ENCODE data around the gene CEBPE. TPM values are rescaled to one million over a fixed set of nuclear protein-coding genes. Genes with fewer than 3 reads are reported as not detected.

Gene CEBPE
- total RNA-seq, 1 donor: 0.21 TPM

DNA sequence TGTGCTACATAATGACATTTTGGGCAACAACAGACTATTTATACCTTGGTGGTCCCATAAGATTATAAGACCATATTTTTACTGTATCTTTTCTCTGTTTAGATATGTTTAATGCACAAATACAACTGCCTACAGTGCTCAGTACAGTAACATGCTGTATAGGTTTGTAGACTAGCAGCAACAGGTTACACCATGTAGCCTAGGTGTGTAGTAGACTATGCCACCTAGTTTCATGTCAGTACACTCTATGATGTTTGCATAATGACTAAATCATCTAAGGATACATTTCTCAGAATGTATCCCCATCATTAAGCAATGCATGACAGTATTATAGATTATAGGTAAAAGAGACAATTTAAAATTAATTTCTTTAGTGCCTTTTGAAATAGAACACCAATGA is 30.7 kb upstream of the CEBPE start:
- no peaks in the 10 kb centered on the region for H3K9me3 ChIP-seq (ENCODE audit: low read depth, low read length)

GRCh38 chr14:23148591-23149249 is 29.7 kb upstream of the CEBPE start:
- Histone ChIP-seq H3K4me1 (ENCODE audit: insufficient read depth, low read length) (peaks cover 7% of the 10 kb centered on the region), H3K4me3 (ENCODE audit: low read length) (no peak overlapping the region), H3K27me3 (ENCODE audit: insufficient read depth, low read length) (no peaks in the 10 kb centered on the region), H3K9me3 (ENCODE audit: low read depth, low read length) (no peaks in the 10 kb centered on the region)

More for the DNA sequence above, 30.7 kb upstream of the CEBPE start:
- H3K27me3 ChIP-seq (ENCODE audit: insufficient read depth, low read length): no peaks in the 10 kb centered on the region
- no peak overlapping the region for H3K4me3 ChIP-seq (ENCODE audit: low read length)
- H3K4me1 ChIP-seq (ENCODE audit: insufficient read depth, low read length): peaks cover 18% of the 10 kb centered on the region

DNA sequence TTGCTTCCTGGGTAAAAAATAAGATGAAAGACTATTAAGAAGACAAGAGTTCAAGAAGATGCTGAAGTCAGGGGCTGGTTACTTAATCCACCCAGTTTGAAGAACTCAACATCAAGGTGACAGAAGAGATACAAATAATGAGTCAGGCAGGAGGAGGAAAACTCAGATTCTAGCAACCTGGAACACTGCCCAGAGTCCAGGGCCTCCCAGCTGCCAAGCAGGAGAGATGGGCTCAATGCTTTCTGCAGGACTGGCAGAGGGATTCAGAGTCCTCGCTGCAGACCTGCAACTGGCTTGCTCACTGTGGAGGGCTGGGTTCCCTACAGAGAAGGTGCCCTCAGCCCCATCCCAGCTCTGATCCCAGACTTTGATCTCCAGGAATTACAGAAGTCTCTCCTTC is 28.6 kb upstream of the CEBPE start:
- Histone ChIP-seq H3K4me1 (ENCODE audit: insufficient read depth, low read length) (no peaks in the 10 kb centered on the region), H3K27me3 (ENCODE audit: insufficient read depth, low read length) (no peaks in the 10 kb centered on the region)

DNA sequence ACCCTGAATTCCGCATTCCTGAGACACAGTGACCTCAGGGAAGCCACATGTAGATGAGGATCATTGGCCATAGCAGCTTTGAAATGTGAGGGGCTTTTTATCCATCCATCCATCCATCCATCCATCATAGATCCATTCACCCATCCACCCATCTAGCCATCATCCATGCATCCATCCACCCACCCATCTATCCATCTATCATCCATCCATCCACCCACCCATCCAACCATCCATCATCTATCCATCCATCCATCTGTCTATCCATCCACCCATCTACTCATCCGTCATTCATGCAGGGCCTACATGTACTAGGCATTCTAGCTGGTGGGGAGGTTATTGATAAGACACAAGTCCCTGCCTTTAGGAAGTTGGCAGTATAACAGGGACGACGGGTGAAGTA is 27.9 kb upstream of the CEBPE start:
- no peaks in the 10 kb centered on the region for H3K4me1 ChIP-seq (ENCODE audit: insufficient read depth, low read length)
- no peaks in the 10 kb centered on the region for H3K9me3 ChIP-seq (ENCODE audit: low read depth, low read length)
- H3K4me3 ChIP-seq (ENCODE audit: low read length): no peak overlapping the region
- H3K27me3 ChIP-seq (ENCODE audit: insufficient read depth, low read length): no peaks in the 10 kb centered on the region

More for the DNA sequence above, 28.6 kb upstream of the CEBPE start:
- H3K9me3 ChIP-seq (ENCODE audit: low read depth, low read length): no peaks in the 10 kb centered on the region
- H3K4me3 ChIP-seq (ENCODE audit: low read length): no peak overlapping the region

DNA sequence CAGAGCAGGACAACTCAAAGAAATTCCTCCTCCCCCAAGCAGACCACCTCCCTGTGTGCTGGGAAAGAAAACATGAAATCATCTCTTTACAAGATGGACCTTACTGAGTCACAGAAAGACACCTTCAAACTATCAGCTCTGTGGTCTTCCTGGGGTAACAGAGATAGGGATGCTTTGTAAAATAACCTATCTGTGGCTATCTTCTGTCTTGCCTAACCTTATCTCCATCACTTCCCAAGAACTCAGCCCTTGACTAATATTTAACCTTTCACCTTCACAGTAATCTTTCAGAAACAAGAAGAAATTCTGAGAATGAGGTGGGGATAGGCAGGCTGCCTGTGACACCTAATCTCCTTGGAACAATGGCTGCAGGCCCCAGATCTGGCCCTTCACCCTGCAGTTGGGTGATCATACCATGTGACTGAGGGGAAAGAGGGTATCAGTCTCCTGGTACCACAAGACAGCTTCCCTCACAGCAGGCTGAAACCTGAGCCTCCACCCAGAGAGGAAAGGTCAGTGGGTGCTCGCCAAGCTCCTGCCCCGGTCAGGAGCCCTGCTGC is 27.4 kb upstream of the CEBPE start:
- H3K4me3 ChIP-seq (ENCODE audit: low read length): no peak overlapping the region
- H3K9me3 ChIP-seq (ENCODE audit: low read depth, low read length): no peaks in the 10 kb centered on the region
- no peaks in the 10 kb centered on the region for H3K4me1 ChIP-seq (ENCODE audit: insufficient read depth, low read length)
- H3K27me3 ChIP-seq (ENCODE audit: insufficient read depth, low read length): no peaks in the 10 kb centered on the region

DNA sequence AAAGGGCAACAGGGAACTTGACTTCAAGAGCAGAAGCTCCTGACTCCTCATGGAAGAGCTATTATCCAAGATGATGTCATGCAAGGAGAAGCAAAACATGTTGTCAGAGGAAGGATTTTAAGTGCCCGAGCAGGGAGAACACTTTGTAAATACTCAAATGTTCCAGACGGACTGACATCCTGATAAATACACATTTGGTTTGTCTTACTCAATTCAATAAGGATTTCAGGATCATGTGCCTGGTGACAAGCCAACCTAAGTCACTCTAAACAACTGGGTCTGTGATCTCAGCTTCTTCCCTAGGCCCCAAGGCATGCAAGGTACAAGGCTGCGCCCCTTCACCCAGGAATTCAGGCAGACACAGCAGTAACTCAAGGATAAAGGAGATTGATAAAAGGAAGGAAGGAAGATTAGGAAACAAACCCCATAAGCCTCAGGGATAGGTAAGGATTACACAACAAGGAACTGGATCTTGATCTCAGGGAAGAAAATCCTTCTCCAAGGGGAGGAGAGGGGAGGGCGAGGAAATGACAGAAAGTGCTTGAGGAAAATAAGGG is 26.8 kb upstream of the CEBPE start:
- no peak overlapping the region for H3K4me3 ChIP-seq (ENCODE audit: low read length)
- no peaks in the 10 kb centered on the region for H3K27me3 ChIP-seq (ENCODE audit: insufficient read depth, low read length)
- H3K9me3 ChIP-seq (ENCODE audit: low read depth, low read length): no peaks in the 10 kb centered on the region
- H3K4me1 ChIP-seq (ENCODE audit: insufficient read depth, low read length): no peaks in the 10 kb centered on the region

DNA sequence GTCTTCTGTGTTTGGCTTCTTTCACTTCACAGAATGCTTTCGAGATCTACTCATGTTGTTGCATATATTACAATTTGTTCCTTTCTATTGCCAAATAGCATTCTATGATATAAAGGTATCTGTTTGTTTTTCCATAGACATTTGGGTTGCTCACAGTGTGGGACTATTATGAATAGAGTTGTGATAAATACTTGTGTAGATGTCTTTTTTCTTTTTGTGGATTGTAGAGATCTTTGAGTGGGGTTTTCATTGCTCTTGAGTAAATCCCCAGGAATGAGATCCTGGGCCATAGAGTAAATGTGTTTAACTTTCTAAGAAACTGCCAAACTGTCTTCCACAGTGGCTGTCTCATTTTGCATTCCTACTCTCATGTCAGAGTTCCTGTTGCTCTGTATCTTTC is 24.9 kb upstream of the CEBPE start:
- no peaks in the 10 kb centered on the region for H3K4me1 ChIP-seq (ENCODE audit: insufficient read depth, low read length)
- H3K27me3 ChIP-seq (ENCODE audit: insufficient read depth, low read length): no peaks in the 10 kb centered on the region
- no peak overlapping the region for H3K4me3 ChIP-seq (ENCODE audit: low read length)
- no peaks in the 10 kb centered on the region for H3K9me3 ChIP-seq (ENCODE audit: low read depth, low read length)

DNA sequence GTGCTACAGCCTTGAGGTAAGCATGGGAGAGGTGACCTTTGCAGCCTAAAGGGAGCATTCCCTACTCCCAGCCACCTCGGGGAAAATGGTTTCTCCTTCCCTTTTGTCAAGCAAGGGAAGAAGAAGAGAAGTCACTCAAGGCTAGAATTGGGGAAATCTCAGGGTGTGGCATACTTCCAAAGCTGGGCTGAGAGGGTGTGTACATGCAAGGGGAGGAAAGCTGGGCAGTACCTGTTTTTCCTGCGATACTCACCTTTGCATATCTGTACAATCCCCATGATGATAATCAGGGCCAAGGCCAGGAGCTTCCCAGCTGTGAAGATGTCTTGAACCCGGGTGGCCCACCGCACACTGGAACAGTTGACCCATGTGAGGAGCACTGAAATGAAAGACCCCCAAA is 23.8 kb upstream of the CEBPE start:
- no peak overlapping the region for H3K4me3 ChIP-seq (ENCODE audit: low read length)
- H3K9me3 ChIP-seq (ENCODE audit: low read depth, low read length): no peaks in the 10 kb centered on the region
- H3K4me1 ChIP-seq (ENCODE audit: insufficient read depth, low read length): no peaks in the 10 kb centered on the region
- H3K27me3 ChIP-seq (ENCODE audit: insufficient read depth, low read length): no peaks in the 10 kb centered on the region

- no peak overlapping the region for H3K4me3 ChIP-seq (ENCODE audit: low read length)
- H3K4me1 ChIP-seq (ENCODE audit: insufficient read depth, low read length): no peaks in the 10 kb centered on the region
- no peaks in the 10 kb centered on the region for H3K9me3 ChIP-seq (ENCODE audit: low read depth, low read length)
- H3K27me3 ChIP-seq (ENCODE audit: insufficient read depth, low read length): no peaks in the 10 kb centered on the region
Measured at GRCh38 chr14:23141706-23142444, 22.8 kb upstream of the CEBPE start.

- Histone ChIP-seq H3K4me3 (ENCODE audit: low read length) (no peak overlapping the region), H3K4me1 (ENCODE audit: insufficient read depth, low read length) (no peaks in the 10 kb centered on the region), H3K27me3 (ENCODE audit: insufficient read depth, low read length) (no peaks in the 10 kb centered on the region), H3K9me3 (ENCODE audit: low read depth, low read length) (no peaks in the 10 kb centered on the region)
Measured at GRCh38 chr14:23140371-23140770, 21.3 kb upstream of the CEBPE start.

DNA sequence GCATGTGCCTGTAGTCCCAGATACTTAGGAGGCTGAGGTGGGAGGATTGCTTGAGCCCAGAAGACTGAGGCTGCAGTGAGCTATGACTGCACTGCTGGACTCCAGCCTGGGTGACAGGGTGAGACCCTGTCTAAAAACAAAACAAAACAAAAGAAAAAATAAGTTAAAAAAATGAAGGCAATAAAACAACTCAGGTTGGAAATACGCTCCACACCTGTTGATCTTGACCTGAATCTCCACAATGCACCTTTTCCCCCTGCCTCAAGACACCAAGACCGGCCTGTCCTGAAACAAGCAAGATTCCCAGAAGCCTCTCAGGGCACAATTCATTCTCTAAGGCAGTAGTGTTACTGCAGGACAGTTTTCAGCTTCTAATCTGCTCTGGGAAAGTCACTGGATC is 20.8 kb upstream of the CEBPE start:
- no peaks in the 10 kb centered on the region for H3K27me3 ChIP-seq (ENCODE audit: insufficient read depth, low read length)
- H3K9me3 ChIP-seq (ENCODE audit: low read depth, low read length): no peaks in the 10 kb centered on the region
- no peak overlapping the region for H3K4me3 ChIP-seq (ENCODE audit: low read length)
- H3K4me1 ChIP-seq (ENCODE audit: insufficient read depth, low read length): no peaks in the 10 kb centered on the region

DNA sequence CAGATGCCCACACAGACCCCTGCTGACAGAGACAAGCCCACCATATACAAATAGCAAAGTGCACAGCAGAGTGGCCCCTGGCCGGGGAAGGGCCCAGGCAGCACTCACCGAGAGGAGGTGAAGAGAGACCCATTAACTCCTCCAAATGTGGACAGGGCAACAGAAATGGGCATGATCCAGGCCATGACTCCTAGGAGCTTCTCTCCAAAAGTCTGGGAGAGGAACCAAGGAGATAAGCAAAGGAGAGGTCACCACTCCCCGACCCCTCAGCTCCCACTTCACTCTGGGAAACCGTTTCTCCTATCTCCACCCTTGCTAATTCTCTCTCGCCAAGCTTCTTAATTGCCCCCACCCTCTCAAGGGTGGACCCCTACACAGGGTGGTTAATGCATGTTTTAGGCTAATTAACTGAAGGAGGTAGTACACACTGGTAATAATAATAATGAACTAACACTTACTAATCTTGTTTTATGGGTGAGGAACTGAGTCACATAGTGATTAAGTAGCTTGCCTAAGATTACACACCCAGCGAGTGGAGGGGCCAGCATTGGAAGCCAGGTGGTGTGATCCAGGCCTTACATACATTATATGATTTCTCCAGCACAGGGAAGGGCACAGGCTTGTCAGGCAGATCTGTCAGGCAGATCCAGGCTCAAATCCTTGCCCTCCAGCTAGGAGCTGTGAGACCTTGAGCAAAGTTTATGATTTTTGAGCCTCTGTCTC is 18.9 kb upstream of the CEBPE start:
- Histone ChIP-seq H3K4me3 (ENCODE audit: low read length) (no peak overlapping the region), H3K27me3 (ENCODE audit: insufficient read depth, low read length) (no peaks in the 10 kb centered on the region), H3K9me3 (ENCODE audit: low read depth, low read length) (no peaks in the 10 kb centered on the region), H3K4me1 (ENCODE audit: insufficient read depth, low read length) (no peaks in the 10 kb centered on the region)

GRCh38 chr14:23137192-23137812 is 18.2 kb upstream of the CEBPE start:
- no peaks in the 10 kb centered on the region for H3K4me1 ChIP-seq (ENCODE audit: insufficient read depth, low read length)
- H3K27me3 ChIP-seq (ENCODE audit: insufficient read depth, low read length): no peaks in the 10 kb centered on the region
- no peak overlapping the region for H3K4me3 ChIP-seq (ENCODE audit: low read length)
- no peaks in the 10 kb centered on the region for H3K9me3 ChIP-seq (ENCODE audit: low read depth, low read length)

DNA sequence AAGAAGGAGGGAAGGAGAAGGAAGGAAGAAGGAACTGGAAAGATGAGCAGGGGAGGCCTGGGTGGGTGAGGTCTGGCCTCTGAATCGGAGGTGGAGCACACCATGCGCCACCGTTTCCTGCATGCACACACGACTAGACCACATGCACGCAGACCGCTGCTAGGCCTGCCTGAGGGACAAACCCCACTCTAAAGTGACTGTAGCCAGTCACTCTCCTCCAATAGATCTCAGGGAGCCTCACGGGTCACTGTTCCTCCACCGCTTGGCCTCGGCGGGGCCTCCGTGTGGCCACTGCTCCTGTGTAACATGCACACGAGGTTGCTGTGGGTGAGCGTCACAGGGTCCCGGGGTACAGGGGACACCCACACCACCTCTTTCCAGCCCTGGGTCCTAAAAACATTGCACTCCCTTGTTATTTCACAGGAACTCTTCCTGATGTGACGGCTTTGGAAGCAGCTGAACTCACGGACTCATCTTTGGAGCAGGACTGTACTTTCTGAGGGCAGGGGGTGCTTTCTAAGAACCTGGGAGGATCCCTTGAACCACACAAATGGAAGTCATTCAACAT is 17.6 kb upstream of the CEBPE start:
- Histone ChIP-seq H3K4me3 (ENCODE audit: low read length) (no peak overlapping the region), H3K27me3 (ENCODE audit: insufficient read depth, low read length) (no peaks in the 10 kb centered on the region), H3K9me3 (ENCODE audit: low read depth, low read length) (no peaks in the 10 kb centered on the region), H3K4me1 (ENCODE audit: insufficient read depth, low read length) (no peaks in the 10 kb centered on the region)

Measured in mononuclear cell (primary cell).